Measurements from ENCODE around the gene PODXL2.

DNA sequence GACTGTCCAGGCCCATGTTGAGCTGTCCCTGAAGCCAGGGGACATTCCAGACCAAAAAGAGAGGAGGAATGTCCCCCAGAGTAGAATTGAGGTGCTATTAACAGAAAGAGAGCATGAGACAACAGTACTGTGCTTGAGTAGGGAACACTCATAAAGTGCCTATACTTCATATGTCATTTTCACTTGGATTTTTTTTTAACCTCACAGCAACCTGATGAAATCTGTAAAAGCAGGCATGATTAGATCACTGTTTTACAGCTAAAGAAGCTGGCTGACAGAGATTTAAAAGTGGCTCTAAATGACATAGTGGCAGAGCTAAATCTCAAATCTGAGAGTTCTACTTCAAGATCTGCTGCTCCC is 18.8 kb downstream of the PODXL2 start:
- TF ChIP-seq POLR2AphosphoS5 (IDR thresholded peaks at IDR 0.05; ENCODE audit: low read depth), result no peak
- TF ChIP-seq CTCF (IDR thresholded peaks at IDR 0.05; ENCODE audit: insufficient read depth, low read length), result no peak
- TF ChIP-seq GABPA (IDR thresholded peaks at IDR 0.05; ENCODE audit: low read depth), result no peak

All from HL-60 (cell line).